ENCODE results near the gene FAM240B.

FAM240B gene

DNA sequence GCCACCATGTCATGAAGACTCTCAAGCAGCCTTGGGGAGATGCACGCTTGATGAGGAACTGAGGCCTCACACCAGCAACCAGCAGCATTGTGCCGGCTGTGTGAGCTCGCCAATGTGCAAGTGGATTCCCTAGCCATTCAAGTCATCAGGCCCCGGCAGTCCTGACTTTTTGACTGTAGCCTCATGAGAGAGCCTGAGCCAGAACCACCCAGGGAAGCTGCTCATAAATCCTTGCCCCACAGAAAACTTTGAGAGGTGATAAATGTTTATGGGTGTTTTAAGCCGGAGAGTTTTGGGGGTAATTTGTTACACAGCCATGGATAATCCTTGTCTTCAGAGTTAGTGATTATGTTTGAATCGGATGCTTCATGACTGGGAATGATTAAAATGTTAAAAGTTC lies 44.7 kb downstream of the FAM240B start:
- Histone ChIP-seq H2BK5ac (ENCODE audit: low read length) (no peak overlapping the region), H3K18ac (ENCODE audit: low read length) (no peak overlapping the region), H3K56ac (ENCODE audit: low read length) (no peak overlapping the region), H2BK120ac (ENCODE audit: low read depth, low read length) (peak overlapping the region; percentile 16), H3K4me2 (ENCODE audit: low read length) (no peak overlapping the region), H4K8ac (ENCODE audit: low read depth, low read length) (no peak overlapping the region), H3K4me3 (ENCODE audit: low read length) (no peak overlapping the region), H3K23ac (ENCODE audit: low read length) (no peak overlapping the region), H2AK5ac (ENCODE audit: low read length) (no peak overlapping the region), H4K5ac (ENCODE audit: low read length) (no peak overlapping the region), H3K4me1 (ENCODE audit: control insufficient read depth, low read depth, low read length) (no peaks in the 10 kb centered on the region), H3K9ac (ENCODE audit: low read length) (no peak overlapping the region), H3K27me3 (ENCODE audit: insufficient read depth, low read length, poor library complexity) (no peaks in the 10 kb centered on the region), H3K79me1 (ENCODE audit: low read length) (no peaks in the 10 kb centered on the region), H3K36me3 (ENCODE audit: control insufficient read depth, insufficient read depth, low read length) (no peaks in the 10 kb centered on the region), H2BK15ac (replicated peaks; ENCODE audit: low read depth) (no peak overlapping the region), H3K79me2 (ENCODE audit: control insufficient read depth, insufficient read depth, low read length) (no peaks in the 10 kb centered on the region), H3K4ac (ENCODE audit: low read depth, low read length) (no peak overlapping the region), H3K27ac (ENCODE audit: low read depth, low read length) (no peak overlapping the region)
- DNase-seq: no peak
- 100% methylated on average over 1 of the region's 6 CpGs for WGBS (ENCODE audit: extremely low coverage, insufficient coverage, low lambda C conversion rate)

DNA sequence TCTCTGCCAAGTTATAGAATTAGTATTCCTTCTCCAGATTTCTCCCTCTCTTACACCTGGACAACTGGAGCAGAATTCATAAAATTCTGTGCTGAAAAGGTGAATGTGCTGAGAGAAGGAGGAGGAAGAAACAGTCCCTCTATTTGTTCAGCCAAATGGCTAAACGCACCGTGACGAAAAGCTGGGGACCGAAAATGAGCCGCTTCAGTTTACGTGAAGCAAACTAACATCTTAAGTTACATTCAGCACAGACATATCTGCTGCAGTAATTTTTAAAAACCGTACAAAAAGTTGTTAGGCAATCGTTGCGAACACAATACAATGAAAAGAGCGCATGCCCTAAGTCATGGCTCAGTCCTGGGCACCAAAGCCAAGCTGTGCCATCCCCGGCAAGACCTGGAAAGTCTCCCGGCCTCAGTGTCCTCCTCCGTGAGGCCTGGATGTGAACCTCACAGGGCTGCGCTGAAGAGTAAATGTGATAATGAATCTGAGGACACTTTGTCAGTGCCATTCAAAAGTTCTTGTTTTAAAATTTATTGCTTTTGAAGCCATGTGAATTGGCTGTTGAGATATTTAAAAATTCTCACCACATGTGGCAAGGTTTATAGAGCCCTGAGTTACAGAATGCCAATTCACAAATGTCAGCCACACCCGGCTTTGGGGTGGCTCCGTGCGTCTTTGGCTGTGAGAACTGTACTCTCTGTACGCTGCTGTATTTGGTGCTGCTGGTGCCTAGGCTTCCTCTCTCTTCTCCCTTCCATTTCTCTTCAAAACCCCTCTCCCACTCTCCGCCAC lies 46.3 kb downstream of the FAM240B start:
- Histone ChIP-seq H2AK5ac (ENCODE audit: low read length) (no peak overlapping the region), H3K23ac (ENCODE audit: low read length) (no peak overlapping the region), H3K4me3 (ENCODE audit: low read length) (no peak overlapping the region), H3K4ac (ENCODE audit: low read depth, low read length) (no peak overlapping the region), H3K18ac (ENCODE audit: low read length) (peak overlapping the region; percentile 32), H4K5ac (ENCODE audit: low read length) (no peak overlapping the region), H3K36me3 (ENCODE audit: control insufficient read depth, insufficient read depth, low read length) (no peaks in the 10 kb centered on the region), H3K79me1 (ENCODE audit: low read length) (no peaks in the 10 kb centered on the region), H3K27me3 (ENCODE audit: insufficient read depth, low read length, poor library complexity) (no peaks in the 10 kb centered on the region), H3K4me2 (ENCODE audit: low read length) (no peak overlapping the region), H3K79me2 (ENCODE audit: control insufficient read depth, insufficient read depth, low read length) (no peaks in the 10 kb centered on the region), H4K8ac (ENCODE audit: low read depth, low read length) (no peak overlapping the region), H3K4me1 (ENCODE audit: control insufficient read depth, low read depth, low read length) (no peaks in the 10 kb centered on the region), H2BK5ac (ENCODE audit: low read length) (no peak overlapping the region), H3K56ac (ENCODE audit: low read length) (no peak overlapping the region), H3K27ac (ENCODE audit: low read depth, low read length) (no peak overlapping the region), H3K9ac (ENCODE audit: low read length) (no peak overlapping the region), H2BK120ac (ENCODE audit: low read depth, low read length) (peak overlapping the region; percentile 56), H2BK15ac (replicated peaks; ENCODE audit: low read depth) (peak overlapping the region; percentile 3)
- WGBS (ENCODE audit: extremely low coverage, insufficient coverage, low lambda C conversion rate): no CpG with 5 or more reads among the region's 19 CpGs
- no peak for DNase-seq

DNA sequence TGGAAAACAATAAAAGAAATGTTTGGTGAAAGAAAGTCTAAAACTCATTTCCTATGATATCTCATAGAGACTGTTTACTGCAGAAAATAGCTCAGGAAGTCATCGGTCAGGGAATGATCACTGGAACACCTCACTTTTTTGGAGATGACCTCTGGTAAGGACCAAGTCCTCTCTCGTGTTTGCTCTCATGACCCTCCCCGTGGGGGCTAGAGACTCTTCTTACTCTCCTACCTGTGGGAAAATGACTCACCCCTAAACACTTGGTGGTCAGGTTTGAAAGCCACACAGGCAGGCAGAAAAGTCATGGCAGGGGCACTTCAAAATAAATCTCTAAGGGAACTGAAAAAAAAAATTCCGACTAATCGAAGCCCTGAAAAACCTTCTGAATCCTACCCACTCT lies 48.2 kb downstream of the FAM240B start:
- Histone ChIP-seq H4K5ac (ENCODE audit: low read length) (no peak overlapping the region), H3K79me2 (ENCODE audit: control insufficient read depth, insufficient read depth, low read length) (no peaks in the 10 kb centered on the region), H3K56ac (ENCODE audit: low read length) (no peak overlapping the region), H3K27ac (ENCODE audit: low read depth, low read length) (peak overlapping the region; percentile 41), H3K4me2 (ENCODE audit: low read length) (no peak overlapping the region), H3K79me1 (ENCODE audit: low read length) (no peaks in the 10 kb centered on the region), H3K4me3 (ENCODE audit: low read length) (no peak overlapping the region), H2AK5ac (ENCODE audit: low read length) (no peak overlapping the region), H3K4me1 (ENCODE audit: control insufficient read depth, low read depth, low read length) (no peaks in the 10 kb centered on the region), H3K36me3 (ENCODE audit: control insufficient read depth, insufficient read depth, low read length) (no peaks in the 10 kb centered on the region), H3K27me3 (ENCODE audit: insufficient read depth, low read length, poor library complexity) (no peaks in the 10 kb centered on the region), H3K18ac (ENCODE audit: low read length) (no peak overlapping the region), H2BK5ac (ENCODE audit: low read length) (no peak overlapping the region), H3K23ac (ENCODE audit: low read length) (no peak overlapping the region), H3K9ac (ENCODE audit: low read length) (no peak overlapping the region), H4K8ac (ENCODE audit: low read depth, low read length) (no peak overlapping the region), H3K4ac (ENCODE audit: low read depth, low read length) (no peak overlapping the region), H2BK15ac (replicated peaks; ENCODE audit: low read depth) (no peak overlapping the region), H2BK120ac (ENCODE audit: low read depth, low read length) (no peak overlapping the region)
- WGBS (ENCODE audit: extremely low coverage, insufficient coverage, low lambda C conversion rate): no CpG with 5 or more reads among the region's 5 CpGs
- DNase-seq: no peak

DNA sequence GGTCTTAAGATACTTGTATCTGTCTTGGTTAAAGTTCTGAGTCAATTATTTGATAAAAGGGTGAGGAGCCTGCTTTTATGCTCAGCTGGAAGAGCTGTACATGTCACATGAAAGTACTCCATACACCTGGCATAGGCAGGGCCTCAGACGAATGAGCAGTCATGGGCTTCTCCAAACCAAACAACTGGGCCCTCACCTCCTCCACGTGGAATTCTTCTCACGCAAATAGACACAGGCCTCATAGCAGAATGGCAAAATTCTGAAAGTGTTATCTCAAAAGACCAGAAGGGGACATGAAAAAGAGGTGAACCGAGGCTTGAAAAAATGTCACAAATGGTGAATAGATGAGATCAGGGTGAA lies 48.6 kb downstream of the FAM240B start:
- Histone ChIP-seq H3K4me3 (ENCODE audit: low read length) (no peak overlapping the region), H2BK120ac (ENCODE audit: low read depth, low read length) (no peak overlapping the region), H3K27ac (ENCODE audit: low read depth, low read length) (no peak overlapping the region), H3K27me3 (ENCODE audit: insufficient read depth, low read length, poor library complexity) (no peaks in the 10 kb centered on the region), H3K23ac (ENCODE audit: low read length) (no peak overlapping the region), H3K79me1 (ENCODE audit: low read length) (no peaks in the 10 kb centered on the region), H3K4me2 (ENCODE audit: low read length) (no peak overlapping the region), H4K8ac (ENCODE audit: low read depth, low read length) (no peak overlapping the region), H2BK5ac (ENCODE audit: low read length) (no peak overlapping the region), H3K4ac (ENCODE audit: low read depth, low read length) (peak overlapping the region; percentile 71), H3K18ac (ENCODE audit: low read length) (no peak overlapping the region), H4K5ac (ENCODE audit: low read length) (no peak overlapping the region), H2BK15ac (replicated peaks; ENCODE audit: low read depth) (no peak overlapping the region), H3K4me1 (ENCODE audit: control insufficient read depth, low read depth, low read length) (no peaks in the 10 kb centered on the region), H3K79me2 (ENCODE audit: control insufficient read depth, insufficient read depth, low read length) (no peaks in the 10 kb centered on the region), H3K9ac (ENCODE audit: low read length) (no peak overlapping the region), H3K56ac (ENCODE audit: low read length) (no peak overlapping the region), H3K36me3 (ENCODE audit: control insufficient read depth, insufficient read depth, low read length) (no peaks in the 10 kb centered on the region), H2AK5ac (ENCODE audit: low read length) (no peak overlapping the region)
- no peak for DNase-seq
- WGBS (ENCODE audit: extremely low coverage, insufficient coverage, low lambda C conversion rate): no CpG with 5 or more reads among the region's 4 CpGs

DNA sequence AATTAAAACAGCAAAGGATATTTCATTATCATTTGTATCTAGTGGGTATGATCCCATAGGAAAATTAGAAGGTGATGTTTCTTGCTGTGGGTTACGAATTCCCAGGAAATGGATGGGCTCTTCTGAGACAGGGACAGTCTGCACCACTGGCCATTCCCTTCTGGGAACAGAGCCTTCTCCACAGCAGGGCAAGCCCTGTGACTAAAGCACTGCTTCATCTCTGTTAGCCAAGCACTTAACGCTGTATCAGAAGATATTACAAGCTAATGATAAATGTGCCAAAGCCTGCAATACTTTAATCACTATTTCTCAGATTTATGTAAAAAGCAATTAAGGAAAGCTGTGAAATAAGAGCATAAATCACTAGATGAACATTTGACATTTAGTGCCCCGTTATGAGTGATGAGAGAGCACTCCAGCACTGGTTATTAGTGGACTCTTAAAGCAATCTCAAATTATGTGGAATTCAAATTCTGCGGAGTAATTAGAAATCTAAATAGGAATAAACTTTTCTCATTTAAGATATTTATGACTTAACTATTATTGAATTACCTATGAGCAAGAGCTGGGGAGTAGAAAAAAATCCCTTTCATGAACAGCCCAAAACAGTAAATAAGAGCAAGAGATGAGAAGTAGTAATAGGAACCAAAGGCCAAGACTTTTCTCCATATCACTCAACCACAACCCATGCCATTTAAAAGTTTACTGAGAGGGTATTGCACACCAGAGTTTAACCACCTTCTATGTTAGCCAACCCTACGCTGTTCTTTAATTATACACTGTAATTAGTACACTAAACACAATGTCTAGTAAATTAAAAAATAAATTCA lies 49.2 kb downstream of the FAM240B start:
- no CpG with 5 or more reads among the region's 5 CpGs for WGBS (ENCODE audit: extremely low coverage, insufficient coverage, low lambda C conversion rate)
- H4K5ac ChIP-seq (ENCODE audit: low read length): no peak overlapping the region
- H3K23ac ChIP-seq (ENCODE audit: low read length): no peak overlapping the region
- no peak overlapping the region for H3K4ac ChIP-seq (ENCODE audit: low read depth, low read length)
- no peak overlapping the region for H3K56ac ChIP-seq (ENCODE audit: low read length)
- H4K8ac ChIP-seq (ENCODE audit: low read depth, low read length): no peak overlapping the region
- no peaks in the 10 kb centered on the region for H3K36me3 ChIP-seq (ENCODE audit: control insufficient read depth, insufficient read depth, low read length)
- no peak overlapping the region for H2BK5ac ChIP-seq (ENCODE audit: low read length)
- no peaks in the 10 kb centered on the region for H3K79me2 ChIP-seq (ENCODE audit: control insufficient read depth, insufficient read depth, low read length)
- H3K79me1 ChIP-seq (ENCODE audit: low read length): no peaks in the 10 kb centered on the region
- H2AK5ac ChIP-seq (ENCODE audit: low read length): no peak overlapping the region
- H2BK120ac ChIP-seq (ENCODE audit: low read depth, low read length): no peak overlapping the region
- no peaks in the 10 kb centered on the region for H3K4me1 ChIP-seq (ENCODE audit: control insufficient read depth, low read depth, low read length)
- no peak overlapping the region for H3K4me2 ChIP-seq (ENCODE audit: low read length)
- H3K4me3 ChIP-seq (ENCODE audit: low read length): no peak overlapping the region
- no peak overlapping the region for H3K9ac ChIP-seq (ENCODE audit: low read length)
- H3K18ac ChIP-seq (ENCODE audit: low read length): no peak overlapping the region
- H2BK15ac ChIP-seq (replicated peaks; ENCODE audit: low read depth): no peak overlapping the region
- DNase-seq: no peak
- H3K27ac ChIP-seq (ENCODE audit: low read depth, low read length): no peak overlapping the region
- no peaks in the 10 kb centered on the region for H3K27me3 ChIP-seq (ENCODE audit: insufficient read depth, low read length, poor library complexity)
